Hematopoietic multipotent progenitor cell treated with erythropoietin and hydrocortisone succinate and interleukin-3 and kit ligand, for 8 days (in vitro differentiated cells): Measurements from ENCODE around the gene CA11.

Source experiments
- DNase-seq: peaks from one replicate; pipeline ENCODE4 v3.0.0-alpha.2; 2015

The CA11 gene

GRCh38 chr19:48611872-48612271 lies 34.1 kb downstream of the CA11 start:
- no peak for DNase-seq

- no peak for DNase-seq
These were observed 36.3 kb downstream of the CA11 start for GRCh38 chr19:48609571-48610108.

- peak; percentile 70 for DNase-seq
These were observed 37.2 kb downstream of the CA11 start for GRCh38 chr19:48608798-48609263.

GRCh38 chr19:48607359-48607755 lies 38.6 kb downstream of the CA11 start:
- no peak for DNase-seq

GRCh38 chr19:48606463-48607358 lies 39.3 kb downstream of the CA11 start, which contains the start of gene SPACA4:
TSS of gene SPACA4 (plus strand) at chr19:48606742. CDS start at chr19:48606979, 237 bp downstream.
- no peak for DNase-seq

GRCh38 chr19:48603850-48604249 lies 42.1 kb downstream of the CA11 start:
- no peak for DNase-seq

GRCh38 chr19:48603449-48603848 lies 42.5 kb downstream of the CA11 start:
- no peak for DNase-seq

- no peak for DNase-seq
These were observed 43.0 kb downstream of the CA11 start for GRCh38 chr19:48603001-48603400.

GRCh38 chr19:48600679-48601417 lies 45.1 kb downstream of the CA11 start:
- DNase-seq, result no peak

GRCh38 chr19:48598996-48599700 lies 46.8 kb downstream of the CA11 start:
- DNase-seq, result no peak

GRCh38 chr19:48596679-48597465 lies 49.1 kb downstream of the CA11 start:
- DNase-seq, result no peak

GRCh38 chr19:48596237-48596636 lies 49.8 kb downstream of the CA11 start:
- no peak for DNase-seq

- DNase-seq, result no peak
These were observed 50.2 kb downstream of the CA11 start for GRCh38 chr19:48595833-48596232.

- DNase-seq, result no peak
These were observed 50.8 kb downstream of the CA11 start for GRCh38 chr19:48595171-48595570.

- DNase-seq, result peak; percentile 48
These were observed 55.0 kb downstream of the CA11 start for GRCh38 chr19:48591021-48591420.

GRCh38 chr19:48588670-48589401 lies 57.2 kb downstream of the CA11 start:
- DNase-seq, result peak; percentile 90
